H9 (cell line): ENCODE measurements around the gene ALAS1. TPM values are rescaled to one million over a fixed set of nuclear protein-coding genes. Genes with fewer than 3 reads are reported as not detected.

Experiments used
- DNase-seq: peaks from one replicate; pipeline ENCODE4 v3.0.0-alpha.2; 2017
- H2AFZ ChIP-seq: one replicate; pipeline ENCODE4 v1.6.1; 2013; ENCODE audit warnings: mild to moderate bottlenecking, low read length, control low read depth, moderate library complexity
- H2AK5ac ChIP-seq: 2 replicates; pipeline ENCODE4 v1.6.1; 2013; ENCODE audit warnings: low read length, control low read depth, mixed read lengths; ENCODE audit not compliant: insufficient read length
- H2BK120ac ChIP-seq: one replicate; pipeline ENCODE4 v1.6.1; 2013; ENCODE audit warnings: low read depth, mild to moderate bottlenecking, low read length, control low read depth, inconsistent platforms; ENCODE audit not compliant: poor library complexity, severe bottlenecking
- H2BK12ac ChIP-seq: 2 replicates; pipeline ENCODE4 v1.6.1; 2013; ENCODE audit warnings: low read length, control low read depth, mixed read lengths, low read depth; ENCODE audit not compliant: insufficient read length
- H2BK15ac ChIP-seq: 2 replicates; pipeline ENCODE4 v1.6.1; 2013; ENCODE audit warnings: low read depth, low read length, control low read depth
- H2BK20ac ChIP-seq: one replicate; pipeline ENCODE4 v1.6.1; 2013; ENCODE audit warnings: low read depth, mild to moderate bottlenecking, low read length, control low read depth, inconsistent platforms; ENCODE audit not compliant: poor library complexity, severe bottlenecking
- H2BK5ac ChIP-seq: 2 replicates; pipeline ENCODE4 v1.6.1; 2013; ENCODE audit warnings: low read length, control low read depth, mixed read lengths; ENCODE audit not compliant: insufficient read length
- H3K14ac ChIP-seq: 2 replicates; pipeline ENCODE4 v1.6.1; 2013; ENCODE audit warnings: low read length, control low read depth; ENCODE audit not compliant: insufficient read depth
- H3K18ac ChIP-seq: 2 replicates; pipeline ENCODE4 v1.6.1; 2013; ENCODE audit warnings: low read depth, mild to moderate bottlenecking, mixed read lengths, low read length, control low read depth; ENCODE audit not compliant: insufficient read length
- H3K23ac ChIP-seq: 2 replicates; pipeline ENCODE4 v1.6.1; 2013; ENCODE audit warnings: low read length, control low read depth, mixed read lengths, low read depth; ENCODE audit not compliant: insufficient read length
- H3K23me2 ChIP-seq: 2 replicates; pipeline ENCODE4 v1.6.1; 2013; ENCODE audit warnings: low read depth, mild to moderate bottlenecking, mixed read lengths, low read length, control low read depth; ENCODE audit not compliant: insufficient read length, poor library complexity, severe bottlenecking
- H3K27ac ChIP-seq: 2 replicates; pipeline ENCODE4 v1.5.1; 2013; ENCODE audit warnings: low read length, control low read depth, mixed read lengths, low read depth; ENCODE audit not compliant: insufficient read length
- H3K27me3 ChIP-seq: 2 replicates; pipeline ENCODE4 v1.6.1; 2013; ENCODE audit warnings: low read length, control low read depth, inconsistent platforms; ENCODE audit not compliant: insufficient read depth
- H3K4ac ChIP-seq: 2 replicates; pipeline ENCODE4 v1.6.1; 2013; ENCODE audit warnings: low read depth, mild to moderate bottlenecking, control low read depth, inconsistent platforms, low read length, moderate library complexity
- H3K4me1 ChIP-seq: 2 replicates; pipeline ENCODE4 v1.6.1; 2013; ENCODE audit warnings: low read length, control low read depth, inconsistent platforms; ENCODE audit not compliant: insufficient read depth
- H3K4me2 ChIP-seq: 2 replicates; pipeline ENCODE4 v1.6.1; 2013; ENCODE audit warnings: low read length, control low read depth, mixed read lengths; ENCODE audit not compliant: insufficient read length, insufficient read depth
- H3K56ac ChIP-seq: 2 replicates; pipeline ENCODE4 v1.6.1; 2013; ENCODE audit warnings: low read depth, mild to moderate bottlenecking, mixed read lengths, low read length, control low read depth; ENCODE audit not compliant: insufficient read length
- H3K79me1 ChIP-seq: 2 replicates; pipeline ENCODE4 v1.6.1; 2013; ENCODE audit warnings: low read depth, mild to moderate bottlenecking, moderate library complexity, low read length, control low read depth, inconsistent platforms; ENCODE audit not compliant: insufficient read depth, poor library complexity, severe bottlenecking
- H3K79me2 ChIP-seq: 2 replicates; pipeline ENCODE4 v1.6.1; 2013; ENCODE audit warnings: low read length, control low read depth, inconsistent platforms; ENCODE audit not compliant: insufficient read depth
- H3K9ac ChIP-seq: 2 replicates; pipeline ENCODE4 v1.6.1; 2013; ENCODE audit warnings: low read length, control low read depth, mixed read lengths; ENCODE audit not compliant: insufficient read length; ENCODE audit errors: extremely low read depth
- H3K9me3 ChIP-seq: one replicate; pipeline ENCODE4 v1.6.1; 2013; ENCODE audit warnings: low read depth, low read length, inconsistent platforms; ENCODE audit not compliant: control insufficient read depth
- H3T11ph ChIP-seq: one replicate; pipeline ENCODE4 v1.6.1; 2013; ENCODE audit warnings: mild to moderate bottlenecking, low read length, control low read depth, inconsistent platforms
- H4K20me1 ChIP-seq: one replicate; pipeline ENCODE4 v1.6.1; 2013; ENCODE audit not compliant: control insufficient read depth, insufficient read length, insufficient read depth
- H4K5ac ChIP-seq: 2 replicates; pipeline ENCODE4 v1.6.1; 2013; ENCODE audit warnings: low read depth, mild to moderate bottlenecking, mixed read lengths, low read length, control low read depth; ENCODE audit not compliant: insufficient read length
- H4K8ac ChIP-seq: replicated peaks from 2 replicates; pipeline ENCODE4 v1.6.1; 2013; ENCODE audit warnings: low read length, control low read depth, mixed read lengths, low read depth; ENCODE audit not compliant: insufficient read length
- H4K91ac ChIP-seq: 2 replicates; pipeline ENCODE4 v1.6.1; 2013; ENCODE audit warnings: low read depth, mild to moderate bottlenecking, moderate library complexity, mixed read lengths, low read length, control low read depth; ENCODE audit not compliant: insufficient read length
- H3K27ac Mint-ChIP-seq, 3 experiments: 2 replicates in 2 of 3; 3 replicates in 1 of 3; pipeline ENCODE4 v1.8.0; 2020 to 2021; ENCODE audit warnings: mixed read lengths in 3 of 3, mild to moderate bottlenecking in 1 of 3, moderate library complexity in 1 of 3
- H3K27me3 Mint-ChIP-seq: 2 replicates; pipeline ENCODE4 v1.8.0; 2021; ENCODE audit warnings: low read depth, mild to moderate bottlenecking, moderate library complexity, mixed read lengths
- H3K36me3 Mint-ChIP-seq, 3 experiments: 2 replicates in 2 of 3; 3 replicates in 1 of 3; pipeline ENCODE4 v1.8.0; 2020 to 2021; ENCODE audit warnings: low read depth in 3 of 3, mixed read lengths in 3 of 3; ENCODE audit not compliant: insufficient read depth in 1 of 3
- H3K4me1 Mint-ChIP-seq, 2 experiments: 2 replicates each; pipeline ENCODE4 v1.8.0; 2020; ENCODE audit warnings: mixed read lengths in 2 of 2
- H3K4me3 Mint-ChIP-seq, 2 experiments: 2 replicates in 1 of 2; 3 replicates in 1 of 2; pipeline ENCODE4 v1.8.0; 2020 to 2021; ENCODE audit warnings: mild to moderate bottlenecking in 2 of 2, mixed read lengths in 2 of 2, moderate library complexity in 1 of 2
- H3K9me3 Mint-ChIP-seq, 2 experiments: 2 replicates in 1 of 2; 3 replicates in 1 of 2; pipeline ENCODE4 v1.8.0; 2020; ENCODE audit warnings: mild to moderate bottlenecking in 2 of 2, mixed read lengths in 2 of 2, moderate library complexity in 1 of 2
- CTCF ChIP-seq: fragments of 200-600 bp; sonication (generic); conservative IDR thresholded peaks from 3 replicates; pipeline ENCODE4 v1.8.0; 2021; ENCODE audit warnings: antibody characterized with exemption, mild to moderate bottlenecking
- WGBS: extraction: QIAGEN DNeasy Blood & Tissue Kit; methylation state at CpG from one replicate; pipeline ENCODE4 v1.1.7; 2013; ENCODE audit warnings: missing lambda C conversion rate, low lambda C conversion rate, mixed read lengths; ENCODE audit not compliant: insufficient read length; ENCODE audit errors: extremely low coverage; 5-methylcytosine and 5-hydroxymethylcytosine counted together
- total RNA-seq: library from RNA; stranded (reverse); gene quantifications from 2 replicates; pipeline ENCODE4 v1.2.1, GENCODE V29; 2021

Gene ALAS1
- total RNA-seq, 1 experiment from 2014 or later, result 39.1 TPM

DNA sequence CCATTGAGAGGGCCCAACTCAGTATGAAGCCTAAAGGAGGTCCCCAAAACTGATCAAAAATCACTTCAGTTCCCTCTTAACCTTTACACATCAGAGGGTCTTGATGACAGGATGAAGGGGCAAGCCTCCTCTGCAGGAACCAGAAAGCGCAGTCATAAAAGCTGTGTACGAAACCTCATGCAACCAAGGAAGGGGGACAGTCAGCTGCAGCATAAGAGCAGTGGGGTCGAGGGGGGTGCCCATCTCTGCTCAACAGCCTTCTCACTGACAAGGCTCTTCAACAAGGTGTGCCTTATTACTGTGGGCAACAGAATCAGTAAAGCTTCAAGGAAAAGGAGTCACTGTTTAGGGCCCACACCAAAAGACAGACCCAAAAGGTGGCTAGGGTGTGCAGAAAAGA, 47.6 kb upstream of the ALAS1 start:
- Histone ChIP-seq H3K79me1 (no peaks in the 10 kb centered on the region), H2AFZ (no peak overlapping the region), H3K14ac (no peak overlapping the region), H2BK12ac (no peak overlapping the region), H4K8ac (no peak overlapping the region), H3K79me2 (no peaks in the 10 kb centered on the region), H3K4me1 (no peaks in the 10 kb centered on the region; the same call in 1 of the 2 replicates), H3K18ac (no peak overlapping the region), H2BK20ac (no peak overlapping the region), H2BK120ac (no peak overlapping the region), H3K27me3 (no peaks in the 10 kb centered on the region), H3K23me2 (peaks cover 11% of the 10 kb centered on the region), H3K56ac (no peak overlapping the region), H2BK5ac (no peak overlapping the region), H3K27ac (no peak overlapping the region), H4K91ac (no peak overlapping the region), H2BK15ac (no peak overlapping the region), H3K9ac (no peak overlapping the region), H4K5ac (no peak overlapping the region), H4K20me1 (no peaks in the 10 kb centered on the region), H3K9me3 (no peaks in the 10 kb centered on the region), H3T11ph (no peak overlapping the region), H3K23ac (no peak overlapping the region), H3K4ac (no peak overlapping the region), H3K4me2 (no peak overlapping the region), H2AK5ac (no peak overlapping the region)
- no peak for DNase-seq
- Mint-ChIP-seq H3K4me3 (no peak overlapping the region), H3K27me3 (no peaks in the 10 kb centered on the region), H3K27ac (no peak overlapping the region), H3K36me3 (peaks cover 14 to 45% (median 40%) of the 10 kb centered on the region in 3 experiments; a peak in 6 of 7 replicates), H3K4me1 (peaks cover 13 to 15% of the 10 kb centered on the region in 2 experiments), H3K9me3 (no peaks in the 10 kb centered on the region)
- WGBS, result no CpG with 5 or more reads among the region's 3 CpGs
- TF ChIP-seq CTCF, result no peak
